HG03439 (cell line): ENCODE data around the gene GPER1.
"Not testable (repeated sequence)": the region's sequence is repeated elsewhere in the genome, so short reads cannot be mapped to it uniquely, and the experiment has no call there.

ENCODE experiments used
- ATAC-seq: cut with Tn5 transposase; IDR thresholded peaks from one replicate; pipeline ENCODE4 v1.9.1; 2021; ENCODE audit warnings: mild to moderate bottlenecking, moderate library complexity; ENCODE audit not compliant: unreplicated experiment

Gene GPER1

GRCh38 chr7:1101563-1102431 lies 13.9 kb downstream of the GPER1 start:
- ATAC-seq = no peak

- peak; percentile 39 for ATAC-seq
These were observed 15.3 kb downstream of the GPER1 start for GRCh38 chr7:1103009-1103788.

GRCh38 chr7:1103789-1104515 lies 16.0 kb downstream of the GPER1 start:
- ATAC-seq = peak; percentile 16

GRCh38 chr7:1104516-1105179 lies 16.7 kb downstream of the GPER1 start:
- ATAC-seq = no peak

GRCh38 chr7:1105189-1105588 lies 17.3 kb downstream of the GPER1 start:
- ATAC-seq = no peak

- ATAC-seq = no peak
These were observed 18.3 kb downstream of the GPER1 start for GRCh38 chr7:1106063-1106792.

GRCh38 chr7:1106793-1107421 lies 19.0 kb downstream of the GPER1 start:
- no peak for ATAC-seq

- ATAC-seq = no peak
These were observed 20.5 kb downstream of the GPER1 start for GRCh38 chr7:1108264-1108920.

GRCh38 chr7:1109581-1110310 lies 21.8 kb downstream of the GPER1 start:
- no peak for ATAC-seq

- ATAC-seq = no peak
These were observed 22.4 kb downstream of the GPER1 start for GRCh38 chr7:1110358-1110757.

GRCh38 chr7:1111156-1111555 lies 23.2 kb downstream of the GPER1 start:
- no peak for ATAC-seq

- ATAC-seq = no peak
These were observed 24.2 kb downstream of the GPER1 start for GRCh38 chr7:1112109-1112508.

- no peak for ATAC-seq
These were observed 25.0 kb downstream of the GPER1 start for GRCh38 chr7:1112625-1113547.

- ATAC-seq = no peak
These were observed 25.6 kb downstream of the GPER1 start for GRCh38 chr7:1113548-1113885.

- no peak for ATAC-seq
These were observed 26.2 kb downstream of the GPER1 start for GRCh38 chr7:1114088-1114487.

GRCh38 chr7:1114505-1114904 lies 26.6 kb downstream of the GPER1 start:
- ATAC-seq = no peak

- not testable (repeated sequence) for ATAC-seq
These were observed 27.5 kb downstream of the GPER1 start for GRCh38 chr7:1115171-1116045.
